HCT116 (cell line): ENCODE data around the gene CCDC192. TPM values are rescaled to one million over a fixed set of nuclear protein-coding genes. Genes with fewer than 3 reads are reported as not detected.

Experiments used
- ATAC-seq: fragments of 200-7000 bp; cut with Tn5 transposase; 2 replicates; pipeline ENCODE4 v1.9.1; 2020; ENCODE audit warnings: mild to moderate bottlenecking, moderate library complexity
- BruUV-seq: library from RNA; stranded (reverse); fragments of 400-500 nt; replicated peaks from 2 replicates; lab custom pipeline; 2021; lab: Mats Ljungman, UMichigan
- CTCF ChIA-PET: fragments of 300-600 bp; sonication (Branson Sonifier 250); formaldehyde crosslinking; loops from one replicate; lab custom pipeline; 2021; ENCODE audit warnings: antibody characterized with exemption; lab: Charles Lee
- POLR2A ChIA-PET: fragments of 300-600, 350-600 bp; sonication (Branson Sonifier 250); formaldehyde crosslinking; loops from one replicate; lab custom pipeline; 2021; ENCODE audit warnings: antibody characterized with exemption; lab: Charles Lee
- RAD21 ChIA-PET, 2 experiments: fragments of 300-600 bp; sonication (Branson Sonifier 250); formaldehyde crosslinking; loops; one replicate each; lab custom pipeline; 2023; ENCODE audit warnings: low total read pairs in 2 of 2; ENCODE audit not compliant: uncharacterized antibody in 2 of 2, unreplicated experiment in 2 of 2, low non-redundant PET in 1 of 2; lab: Charles Lee
- DNase-seq: peaks from one replicate; pipeline ENCODE4 v3.0.0-alpha.2; 2010; ENCODE audit warnings: low read depth, low spot score
- H2AFZ ChIP-seq: fragments of 200-600 bp; shearing (Covaris generic), sonication (generic); 2 replicates; pipeline ENCODE4 v1.6.1; 2017; ENCODE audit warnings: low read depth, mixed run types, mixed read lengths, antibody characterized with exemption, low read length; ENCODE audit not compliant: poor library complexity, severe bottlenecking
- H3K27ac ChIP-seq: 2 replicates; pipeline ENCODE4 v1.5.1; 2012; ENCODE audit warnings: low read depth, low read length
- H3K27me3 ChIP-seq: fragments of 200-600 bp; sonication (generic); 2 replicates; pipeline ENCODE4 v1.6.1; 2016; ENCODE audit warnings: mixed run types, low read length, mixed read lengths; ENCODE audit not compliant: insufficient read depth
- H3K36me3 ChIP-seq, 2 experiments: fragments of 200-500 bp in 1 of 2; fragments of 200-600 bp in 1 of 2; sonication (Bioruptor generic) in 1 of 2; sonication (generic) in 1 of 2; 2 replicates each; pipeline versions ENCODE4 v1.5.1 to v1.6.1; 2014 to 2016; ENCODE audit warnings: low read length in 2 of 2, inconsistent platforms in 1 of 2, mixed read lengths in 1 of 2, mixed run types in 1 of 2; ENCODE audit not compliant: insufficient read depth in 2 of 2, control insufficient read depth in 1 of 2
- H3K4me1 ChIP-seq, 2 experiments: fragments of 200-600 bp in 1 of 2; sonication (generic) in 1 of 2; 2 replicates each; pipeline versions ENCODE4 v1.5.1 to v1.6.1; 2012 to 2017; ENCODE audit warnings: low read length in 2 of 2, inconsistent platforms in 1 of 2, mild to moderate bottlenecking in 1 of 2, mixed read lengths in 1 of 2, mixed run types in 1 of 2, moderate library complexity in 1 of 2; ENCODE audit not compliant: insufficient read depth in 2 of 2, control insufficient read depth in 1 of 2
- H3K4me2 ChIP-seq: fragments of 200-600 bp; sonication (generic); 2 replicates; pipeline ENCODE4 v1.6.1; 2017; ENCODE audit warnings: mixed run types, low read length, mixed read lengths
- H3K4me3 ChIP-seq, 2 experiments: fragments of 200-600 bp in 1 of 2; sonication (generic) in 1 of 2; replicated peaks in 1 of 2; 2 replicates each; pipeline ENCODE4 v1.5.1; 2011 to 2016; ENCODE audit warnings: low read length in 2 of 2, control low read depth in 1 of 2, low read depth in 1 of 2, mild to moderate bottlenecking in 1 of 2, mixed read lengths in 1 of 2, mixed run types in 1 of 2
- H3K79me2 ChIP-seq: fragments of 200-600 bp; sonication (generic); 2 replicates; pipeline ENCODE4 v1.6.1; 2017; ENCODE audit warnings: mild to moderate bottlenecking, mixed run types, low read length, moderate library complexity, mixed read lengths; ENCODE audit not compliant: insufficient read depth
- H3K9ac ChIP-seq: fragments of 200-600 bp; sonication (generic); 2 replicates; pipeline ENCODE4 v1.6.1; 2016; ENCODE audit warnings: low read length, mixed read lengths
- H3K9me2 ChIP-seq: fragments of 200-600 bp; sonication (generic), shearing (Covaris generic); 2 replicates; pipeline ENCODE4 v1.6.1; 2017; ENCODE audit warnings: mixed run types, mild to moderate bottlenecking, moderate library complexity; ENCODE audit not compliant: insufficient read depth
- H3K9me3 ChIP-seq, 2 experiments: fragments of 200-500 bp in 1 of 2; fragments of 200-600 bp in 1 of 2; sonication (Bioruptor generic) in 1 of 2; sonication (generic) in 1 of 2; 2 replicates each; pipeline ENCODE4 v1.6.1; 2014 to 2017; ENCODE audit warnings: low read length in 2 of 2, mixed read lengths in 2 of 2, inconsistent platforms in 1 of 2, low read depth in 1 of 2, mild to moderate bottlenecking in 1 of 2, mixed run types in 1 of 2, moderate library complexity in 1 of 2; ENCODE audit not compliant: control insufficient read depth in 1 of 2, insufficient read depth in 1 of 2
- H4K20me1 ChIP-seq: fragments of 200-600 bp; sonication (generic), shearing (Covaris generic); 2 replicates; pipeline ENCODE4 v1.6.1; 2017; ENCODE audit warnings: mixed run types, mild to moderate bottlenecking, moderate library complexity; ENCODE audit not compliant: insufficient read depth
- EZH2 ChIP-seq: fragments of 200-600 bp; sonication (generic); IDR thresholded peaks from 2 replicates; pipeline ENCODE4 v1.6.1; 2017; ENCODE audit warnings: antibody characterized with exemption, mixed run types
- JUND ChIP-seq: IDR thresholded peaks from 2 replicates; pipeline ENCODE4 v1.6.1; 2012
- POLR2AphosphoS5 ChIP-seq: IDR thresholded peaks from 2 replicates; pipeline ENCODE4 v1.6.1; 2011; ENCODE audit warnings: mild to moderate bottlenecking, low read depth, low read length, moderate library complexity
- RAD21 ChIP-seq: IDR thresholded peaks from 2 replicates; pipeline ENCODE4 v1.6.1; 2012; ENCODE audit warnings: low read depth, mild to moderate bottlenecking
- SIN3A ChIP-seq: IDR thresholded peaks from 2 replicates; pipeline ENCODE4 v1.6.1; 2012; ENCODE audit warnings: low read depth
- SP1 ChIP-seq: IDR thresholded peaks from 2 replicates; pipeline ENCODE4 v1.6.1; 2012; ENCODE audit warnings: low read depth
- YY1 ChIP-seq: IDR thresholded peaks from 2 replicates; pipeline ENCODE4 v1.6.1; 2011; ENCODE audit warnings: low read length, low read depth, moderate library complexity, mild to moderate bottlenecking; ENCODE audit not compliant: insufficient replicate concordance; ENCODE audit errors: extremely low read depth
- ZNF274 ChIP-seq: fragments of 200-500 bp; sonication (Bioruptor generic); IDR thresholded peaks from 2 replicates; pipeline ENCODE4 v1.6.1; 2014; ENCODE audit warnings: mild to moderate bottlenecking, low read depth, low read length, inconsistent platforms
- intact Hi-C: fragments of 100-400 bp; cut with micrococcal nuclease; formaldehyde crosslinking; loops from 2 replicates; pipeline ENCODE4 v1.10.0; 2022
- total RNA-seq: library from RNA; stranded (reverse); gene quantifications from one replicate; pipeline ENCODE4 v1.2.1, GENCODE V29; 2021; ENCODE audit not compliant: unreplicated experiment
- TF ChIP-seq, protein P1 (sequence below): IDR thresholded peaks from 2 replicates; pipeline ENCODE4 v1.6.1; 2011; ENCODE audit warnings: mild to moderate bottlenecking, low read length, moderate library complexity; ENCODE audit not compliant: insufficient replicate concordance; ENCODE audit errors: extremely low read depth
- TF ChIP-seq, protein P2 (sequence below): IDR thresholded peaks from 2 replicates; pipeline ENCODE4 v1.6.1; 2012; ENCODE audit warnings: low read depth

CCDC192 gene
- total RNA-seq, 1 experiment from 2014 or later = not detected

DNA sequence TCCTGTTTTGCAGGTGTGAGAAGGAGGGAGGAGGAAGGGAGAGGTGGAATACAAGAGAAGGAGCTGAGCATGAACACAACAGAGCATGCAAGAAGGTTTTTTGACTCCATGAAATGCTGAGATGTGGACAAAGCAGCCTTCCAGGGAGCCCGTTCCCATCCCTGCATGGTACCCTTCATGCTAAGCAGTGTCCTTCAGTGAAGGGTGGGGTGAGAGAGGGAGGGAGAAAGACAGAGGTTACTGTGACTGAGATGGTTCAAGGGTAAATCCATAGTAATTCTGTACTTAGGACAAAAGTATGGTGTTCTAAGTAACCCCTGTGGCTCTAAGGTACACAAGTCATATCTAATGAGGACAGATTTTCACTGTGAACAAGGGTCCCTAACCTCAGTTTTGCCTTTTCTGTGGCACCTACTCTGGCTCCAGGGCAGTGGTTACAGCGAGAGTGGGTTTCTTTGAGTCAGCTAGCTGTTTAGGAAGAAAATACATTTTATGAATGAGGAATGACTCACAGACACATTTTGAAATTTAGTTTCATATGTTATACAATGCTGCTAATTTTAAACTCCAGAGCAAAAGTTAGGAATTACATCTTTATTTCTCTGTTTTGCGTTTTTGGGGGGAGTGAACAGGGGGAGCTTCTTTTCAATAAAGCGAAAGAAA lies 195.5 kb downstream of the CCDC192 start (continued):
- TF ChIP-seq, protein P1, sequence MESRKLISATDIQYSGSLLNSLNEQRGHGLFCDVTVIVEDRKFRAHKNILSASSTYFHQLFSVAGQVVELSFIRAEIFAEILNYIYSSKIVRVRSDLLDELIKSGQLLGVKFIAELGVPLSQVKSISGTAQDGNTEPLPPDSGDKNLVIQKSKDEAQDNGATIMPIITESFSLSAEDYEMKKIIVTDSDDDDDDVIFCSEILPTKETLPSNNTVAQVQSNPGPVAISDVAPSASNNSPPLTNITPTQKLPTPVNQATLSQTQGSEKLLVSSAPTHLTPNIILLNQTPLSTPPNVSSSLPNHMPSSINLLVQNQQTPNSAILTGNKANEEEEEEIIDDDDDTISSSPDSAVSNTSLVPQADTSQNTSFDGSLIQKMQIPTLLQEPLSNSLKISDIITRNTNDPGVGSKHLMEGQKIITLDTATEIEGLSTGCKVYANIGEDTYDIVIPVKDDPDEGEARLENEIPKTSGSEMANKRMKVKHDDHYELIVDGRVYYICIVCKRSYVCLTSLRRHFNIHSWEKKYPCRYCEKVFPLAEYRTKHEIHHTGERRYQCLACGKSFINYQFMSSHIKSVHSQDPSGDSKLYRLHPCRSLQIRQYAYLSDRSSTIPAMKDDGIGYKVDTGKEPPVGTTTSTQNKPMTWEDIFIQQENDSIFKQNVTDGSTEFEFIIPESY = no peak

DNA sequence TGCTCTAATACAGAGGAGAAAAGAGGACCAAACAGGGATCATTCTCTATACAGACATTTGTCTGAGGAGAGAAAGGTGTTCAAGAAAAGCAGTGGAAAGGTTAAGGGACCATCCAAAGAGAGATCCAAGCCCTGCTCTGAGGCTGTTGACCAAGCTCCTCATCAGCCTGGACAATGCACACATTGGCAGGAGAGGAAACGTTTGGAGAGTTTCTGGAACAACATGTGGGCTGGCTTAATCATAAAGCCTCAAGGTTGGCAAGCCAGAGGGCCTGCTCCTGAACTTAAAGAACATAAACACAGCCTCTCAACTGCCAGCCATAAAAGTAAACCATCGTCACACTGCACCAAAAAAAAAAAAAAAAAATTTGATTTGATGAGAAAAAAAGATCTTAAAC lies 196.0 kb downstream of the CCDC192 start:
- BruUV-seq = no TSS peak
- intact Hi-C loops = no loop called here
- no peak for ATAC-seq
- ChIA-PET POLR2A (interaction anchor here (0.6 kb wide), 1 partner anchor 1226 kb away, joined by 3 read pairs; no protein-coding TSS in a partner anchor), RAD21 (no interaction called here), CTCF (interaction anchor here (1.6 kb wide), 1 partner anchor 10 kb away, joined by 3 read pairs; no protein-coding TSS in a partner anchor)
- no peak for DNase-seq
- Histone ChIP-seq H3K4me3 (no peak overlapping the region), H3K27ac (no peak overlapping the region), H3K9me3 (no peaks in the 10 kb centered on the region), H3K9me2 (no peaks in the 10 kb centered on the region), H3K9ac (no peak overlapping the region), H3K4me1 (no peaks in the 10 kb centered on the region), H4K20me1 (no peaks in the 10 kb centered on the region), H3K36me3 (no peaks in the 10 kb centered on the region), H3K79me2 (no peaks in the 10 kb centered on the region), H3K27me3 (no peaks in the 10 kb centered on the region), H2AFZ (no peak overlapping the region), H3K4me2 (no peak overlapping the region)
- no peak for TF ChIP-seq POLR2AphosphoS5

DNA sequence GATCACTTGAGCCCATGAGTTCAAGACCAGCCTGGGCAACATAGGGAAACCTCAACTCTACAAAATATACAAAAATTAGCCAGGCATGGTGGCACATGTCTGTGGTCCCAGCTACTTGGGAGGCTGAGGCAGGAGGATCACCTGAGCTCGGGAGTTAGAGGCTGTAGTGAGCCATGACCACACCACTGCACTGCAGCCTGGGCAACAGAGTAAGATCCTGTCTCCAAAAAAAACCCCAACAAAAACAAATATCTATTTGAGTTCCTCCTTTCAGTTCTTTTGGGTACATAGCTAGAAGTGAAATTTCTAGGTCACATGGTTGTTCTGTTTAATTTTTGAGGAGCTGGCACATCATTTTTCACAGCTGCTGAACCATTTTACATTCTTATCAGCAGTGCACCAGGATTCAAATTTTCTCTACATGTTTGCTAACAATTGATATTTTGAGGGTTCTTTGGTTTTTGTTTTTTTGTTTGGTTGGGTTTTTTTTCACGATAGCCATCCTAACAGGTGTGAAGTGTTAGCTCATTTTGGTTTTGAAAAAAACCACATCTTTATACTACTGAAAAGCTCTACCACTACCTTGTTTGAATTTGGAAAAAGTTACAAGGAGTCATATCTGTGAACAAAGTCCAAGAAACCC lies 203.5 kb downstream of the CCDC192 start:
- H3K9me3 ChIP-seq = no peaks in the 10 kb centered on the region
- H3K4me1 ChIP-seq = peaks cover 0 to 5% of the 10 kb centered on the region in 2 experiments; a peak in 1 of 4 replicates
- H3K36me3 ChIP-seq = no peaks in the 10 kb centered on the region
- intact Hi-C loops = no loop called here
- ATAC-seq (no peak), DNase-seq (no peak)
- POLR2A ChIA-PET = no interaction called here
- H4K20me1 ChIP-seq = no peaks in the 10 kb centered on the region
- no peak overlapping the region for H2AFZ ChIP-seq
- no TSS peak for BruUV-seq
- CTCF ChIA-PET = no interaction called here
- no peak overlapping the region for H3K27ac ChIP-seq
- no peak overlapping the region for H3K4me3 ChIP-seq
- no peaks in the 10 kb centered on the region for H3K27me3 ChIP-seq
- H3K9ac ChIP-seq = no peak overlapping the region
- H3K4me2 ChIP-seq = no peak overlapping the region
- H3K79me2 ChIP-seq = no peaks in the 10 kb centered on the region
- RAD21 ChIA-PET = no interaction called here
- H3K9me2 ChIP-seq = no peaks in the 10 kb centered on the region
- TF ChIP-seq EZH2 = no peak
- no peak for TF ChIP-seq JUND
- no peak for TF ChIP-seq ZNF274
- TF ChIP-seq, protein P2, sequence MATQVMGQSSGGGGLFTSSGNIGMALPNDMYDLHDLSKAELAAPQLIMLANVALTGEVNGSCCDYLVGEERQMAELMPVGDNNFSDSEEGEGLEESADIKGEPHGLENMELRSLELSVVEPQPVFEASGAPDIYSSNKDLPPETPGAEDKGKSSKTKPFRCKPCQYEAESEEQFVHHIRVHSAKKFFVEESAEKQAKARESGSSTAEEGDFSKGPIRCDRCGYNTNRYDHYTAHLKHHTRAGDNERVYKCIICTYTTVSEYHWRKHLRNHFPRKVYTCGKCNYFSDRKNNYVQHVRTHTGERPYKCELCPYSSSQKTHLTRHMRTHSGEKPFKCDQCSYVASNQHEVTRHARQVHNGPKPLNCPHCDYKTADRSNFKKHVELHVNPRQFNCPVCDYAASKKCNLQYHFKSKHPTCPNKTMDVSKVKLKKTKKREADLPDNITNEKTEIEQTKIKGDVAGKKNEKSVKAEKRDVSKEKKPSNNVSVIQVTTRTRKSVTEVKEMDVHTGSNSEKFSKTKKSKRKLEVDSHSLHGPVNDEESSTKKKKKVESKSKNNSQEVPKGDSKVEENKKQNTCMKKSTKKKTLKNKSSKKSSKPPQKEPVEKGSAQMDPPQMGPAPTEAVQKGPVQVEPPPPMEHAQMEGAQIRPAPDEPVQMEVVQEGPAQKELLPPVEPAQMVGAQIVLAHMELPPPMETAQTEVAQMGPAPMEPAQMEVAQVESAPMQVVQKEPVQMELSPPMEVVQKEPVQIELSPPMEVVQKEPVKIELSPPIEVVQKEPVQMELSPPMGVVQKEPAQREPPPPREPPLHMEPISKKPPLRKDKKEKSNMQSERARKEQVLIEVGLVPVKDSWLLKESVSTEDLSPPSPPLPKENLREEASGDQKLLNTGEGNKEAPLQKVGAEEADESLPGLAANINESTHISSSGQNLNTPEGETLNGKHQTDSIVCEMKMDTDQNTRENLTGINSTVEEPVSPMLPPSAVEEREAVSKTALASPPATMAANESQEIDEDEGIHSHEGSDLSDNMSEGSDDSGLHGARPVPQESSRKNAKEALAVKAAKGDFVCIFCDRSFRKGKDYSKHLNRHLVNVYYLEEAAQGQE = no peak
- TF ChIP-seq RAD21 = no peak
- no peak for TF ChIP-seq SP1
- no peak for TF ChIP-seq YY1
- TF ChIP-seq SIN3A = no peak
